HepG2 (cell line): ENCODE data around the gene ZNF174. TPM values are rescaled to one million over a fixed set of nuclear protein-coding genes. Genes with fewer than 3 reads are reported as not detected.

Source experiments
- CHD2 ChIP-seq: IDR thresholded peaks from 2 replicates; pipeline ENCODE4 v1.6.1; 2011; ENCODE audit warnings: low read depth, low read length, improper control_type of control experiment
- ESRRA ChIP-seq: sonication (generic); formaldehyde crosslinking; IDR thresholded peaks from 2 replicates; pipeline ENCODE4 v1.5.1; 2020; ENCODE audit warnings: mild to moderate bottlenecking, low read depth, missing genetic modification reagents
- ISX ChIP-seq: sonication (generic); formaldehyde crosslinking; conservative IDR thresholded peaks from 2 replicates; pipeline ENCODE4 v1.5.0; 2020; ENCODE audit warnings: missing genetic modification reagents
- MXI1 ChIP-seq: IDR thresholded peaks from 3 replicates; pipeline ENCODE4 v1.6.1; 2012; ENCODE audit warnings: low read depth, low read length, inconsistent platforms, borderline replicate concordance
- PRPF4 ChIP-seq: fragments of 200-400 bp; formaldehyde crosslinking; IDR thresholded peaks from 2 replicates; pipeline ENCODE4 v1.6.1; 2016; ENCODE audit warnings: low read length, low read depth; ENCODE audit not compliant: poor library complexity, severe bottlenecking
- RXRB ChIP-seq: IDR thresholded peaks from 2 replicates; pipeline ENCODE4 v1.6.1; 2016; ENCODE audit warnings: borderline replicate concordance, missing genetic modification reagents, missing compliant biosample characterization
- SIN3A ChIP-seq: IDR thresholded peaks from 2 replicates; pipeline ENCODE4 v1.6.1; 2011; ENCODE audit warnings: low read depth, mild to moderate bottlenecking, control low read depth, low read length, borderline replicate concordance
- SOX6 ChIP-seq, 2 experiments: fragments of 450-650 bp in 1 of 2; sonication (generic) in 1 of 2; formaldehyde crosslinking in 1 of 2; IDR thresholded peaks; 2 replicates each; pipeline versions ENCODE4 v1.4.0 to v1.6.1; 2017 to 2020; ENCODE audit warnings: antibody characterized with exemption in 1 of 2, mild to moderate bottlenecking in 1 of 2, missing genetic modification reagents in 1 of 2
- SUZ12 ChIP-seq: fragments of 150-350 bp; IDR thresholded peaks from 2 replicates; pipeline ENCODE4 v1.6.1; 2014; ENCODE audit warnings: low read depth, low read length
- TBX2 ChIP-seq: sonication (generic); formaldehyde crosslinking; IDR thresholded peaks from 2 replicates; pipeline ENCODE4 v1.5.0; 2020; ENCODE audit warnings: missing genetic modification reagents, mild to moderate bottlenecking, borderline replicate concordance
- ZFP62 ChIP-seq: sonication (generic); formaldehyde crosslinking; IDR thresholded peaks from 2 replicates; pipeline ENCODE4 v1.4.0; 2020; ENCODE audit warnings: missing genetic modification reagents
- ZNF616 ChIP-seq: sonication (generic); formaldehyde crosslinking; IDR thresholded peaks from 2 replicates; pipeline ENCODE4 v1.5.0; 2020; ENCODE audit warnings: low read depth, mild to moderate bottlenecking, missing genetic modification reagents
- ZNF75D ChIP-seq: sonication (generic); formaldehyde crosslinking; IDR thresholded peaks from 2 replicates; pipeline ENCODE4 v1.8.1; 2023; ENCODE audit warnings: missing genetic modification reagents, mild to moderate bottlenecking, borderline replicate concordance
- ZNF788 ChIP-seq: sonication (generic); formaldehyde crosslinking; IDR thresholded peaks from 2 replicates; pipeline ENCODE4 v1.5.0; 2020; ENCODE audit warnings: mild to moderate bottlenecking, missing genetic modification reagents, borderline replicate concordance
- ZNF891 ChIP-seq: sonication (generic); formaldehyde crosslinking; IDR thresholded peaks from 2 replicates; pipeline ENCODE4 v1.5.0; 2020; ENCODE audit warnings: mild to moderate bottlenecking, missing genetic modification reagents
- ZSCAN20 ChIP-seq: sonication (generic); formaldehyde crosslinking; IDR thresholded peaks from 2 replicates; pipeline ENCODE4 v1.4.0; 2020; ENCODE audit warnings: missing genetic modification reagents, mild to moderate bottlenecking, borderline replicate concordance
- polyA plus RNA-seq, 8 experiments: library from polyadenylated mRNA; depleted of rRNA in 3 of 8; stranded (reverse) in 7 of 8; unstranded in 1 of 8; fragments of >200 nt; fragmentation: Illumina TruSeq in 4 of 8; extraction: Trizol in 4 of 8; gene quantifications; 2 replicates each; pipeline versions ENCODE4 v1.2.1 to v1.2.3, GENCODE V29; 2011 to 2016; ENCODE audit warnings: low read depth in 4 of 8, missing spikeins in 1 of 8, mixed read lengths in 1 of 8; ENCODE audit not compliant: insufficient read depth in 1 of 8
- total RNA-seq, 5 experiments: library from RNA; depleted of rRNA; stranded (reverse); fragments of >200 nt; fragmentation: Illumina TruSeq; extraction: Trizol; gene quantifications; 2 replicates each; pipeline ENCODE4 v1.2.3, GENCODE V29; 2016; ENCODE audit warnings: low read depth in 1 of 5
- TF ChIP-seq, protein P1 (sequence below): sonication (generic); formaldehyde crosslinking; IDR thresholded peaks from 2 replicates; pipeline ENCODE4 v1.4.0; 2020; ENCODE audit warnings: missing genetic modification reagents, borderline replicate concordance
- TF ChIP-seq, protein P2 (sequence below): sonication (generic); formaldehyde crosslinking; IDR thresholded peaks from 2 replicates; pipeline ENCODE4 v1.4.0; 2020; ENCODE audit warnings: missing genetic modification reagents
- TF ChIP-seq, protein P3 (sequence below): sonication (generic); IDR thresholded peaks from 2 replicates; pipeline ENCODE4 v1.6.1; 2016; ENCODE audit warnings: low read depth, borderline replicate concordance
- TF ChIP-seq, protein P4 (sequence below): fragments of 450-650 bp; IDR thresholded peaks from 2 replicates; pipeline ENCODE4 v1.6.1; 2016

ZNF174 gene
- total and polyA plus RNA-seq, 2 of the 13 experiments (the other 11 are each of a cell fraction or from before 2014, with no cell fraction given): 8.3 to 10.6 TPM

DNA sequence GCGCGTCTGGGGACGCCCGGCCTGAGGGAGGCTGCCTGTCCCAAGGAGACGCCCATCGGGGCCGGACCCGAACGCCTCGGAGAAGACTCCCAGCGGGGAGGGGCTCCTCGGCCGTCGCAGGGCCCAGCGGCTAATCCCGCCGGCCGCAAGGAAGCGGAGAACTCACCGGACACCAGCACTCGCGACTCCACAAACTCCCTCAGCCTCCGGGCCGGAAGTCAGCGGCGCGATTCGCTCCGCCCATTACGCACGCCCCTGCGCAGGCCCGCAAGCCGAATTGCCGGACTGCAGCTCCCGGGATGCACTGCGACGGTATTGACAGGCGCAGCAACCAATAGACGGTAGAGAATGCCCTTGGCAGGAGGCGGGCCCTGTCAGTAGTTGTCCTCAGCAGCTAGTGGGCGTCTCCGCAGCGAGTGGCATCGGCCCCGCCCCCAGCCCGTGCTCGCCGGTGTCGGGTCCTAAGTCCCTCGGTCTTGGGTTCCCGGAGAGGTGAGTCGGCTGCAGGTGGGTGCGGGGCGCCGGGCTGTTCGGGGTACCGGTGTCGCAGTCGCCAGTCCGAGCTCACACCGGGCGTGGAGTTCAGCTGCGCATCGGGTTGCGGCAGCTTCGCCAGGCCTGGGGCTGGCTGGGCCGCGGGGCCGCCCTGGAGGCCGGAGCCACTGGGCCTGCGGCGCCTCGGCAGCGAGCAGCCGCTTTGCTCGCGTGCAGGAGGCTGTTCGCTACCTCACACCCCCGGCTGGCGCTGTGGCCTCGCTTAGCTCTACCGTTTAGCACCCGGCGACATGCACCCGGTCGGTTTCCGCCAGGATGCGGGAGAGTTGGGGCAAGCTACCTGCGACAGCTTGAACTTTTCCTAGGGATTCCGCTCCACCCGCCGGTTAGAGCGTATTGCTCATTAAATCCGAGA, at the start of gene ZNF174, which contains the start of gene ZSCAN32 (continued):
- TF ChIP-seq, protein P1, sequence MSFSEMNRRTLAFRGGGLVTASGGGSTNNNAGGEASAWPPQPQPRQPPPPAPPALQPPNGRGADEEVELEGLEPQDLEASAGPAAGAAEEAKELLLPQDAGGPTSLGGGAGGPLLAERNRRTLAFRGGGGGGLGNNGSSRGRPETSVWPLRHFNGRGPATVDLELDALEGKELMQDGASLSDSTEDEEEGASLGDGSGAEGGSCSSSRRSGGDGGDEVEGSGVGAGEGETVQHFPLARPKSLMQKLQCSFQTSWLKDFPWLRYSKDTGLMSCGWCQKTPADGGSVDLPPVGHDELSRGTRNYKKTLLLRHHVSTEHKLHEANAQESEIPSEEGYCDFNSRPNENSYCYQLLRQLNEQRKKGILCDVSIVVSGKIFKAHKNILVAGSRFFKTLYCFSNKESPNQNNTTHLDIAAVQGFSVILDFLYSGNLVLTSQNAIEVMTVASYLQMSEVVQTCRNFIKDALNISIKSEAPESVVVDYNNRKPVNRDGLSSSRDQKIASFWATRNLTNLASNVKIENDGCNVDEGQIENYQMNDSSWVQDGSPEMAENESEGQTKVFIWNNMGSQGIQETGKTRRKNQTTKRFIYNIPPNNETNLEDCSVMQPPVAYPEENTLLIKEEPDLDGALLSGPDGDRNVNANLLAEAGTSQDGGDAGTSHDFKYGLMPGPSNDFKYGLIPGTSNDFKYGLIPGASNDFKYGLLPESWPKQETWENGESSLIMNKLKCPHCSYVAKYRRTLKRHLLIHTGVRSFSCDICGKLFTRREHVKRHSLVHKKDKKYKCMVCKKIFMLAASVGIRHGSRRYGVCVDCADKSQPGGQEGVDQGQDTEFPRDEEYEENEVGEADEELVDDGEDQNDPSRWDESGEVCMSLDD (CRISPR knock-in tag): peak; percentile 58
- TF ChIP-seq ISX: no peak; the same call in 1 of the 2 replicates
- peak; percentile 82 for TF ChIP-seq SUZ12
- peak; percentile 9; the same call in 1 of the 2 replicates for TF ChIP-seq ZSCAN20
- peak; percentile 11; the same call in 1 of the 2 replicates for TF ChIP-seq ESRRA (CRISPR knock-in tag)
- 0 out of 2 replicates have a peak, but pooled peaks have one; percentile 67 for TF ChIP-seq RXRB (CRISPR knock-in tag)
- TF ChIP-seq TBX2: peak; percentile 95
- TF ChIP-seq, protein P2, sequence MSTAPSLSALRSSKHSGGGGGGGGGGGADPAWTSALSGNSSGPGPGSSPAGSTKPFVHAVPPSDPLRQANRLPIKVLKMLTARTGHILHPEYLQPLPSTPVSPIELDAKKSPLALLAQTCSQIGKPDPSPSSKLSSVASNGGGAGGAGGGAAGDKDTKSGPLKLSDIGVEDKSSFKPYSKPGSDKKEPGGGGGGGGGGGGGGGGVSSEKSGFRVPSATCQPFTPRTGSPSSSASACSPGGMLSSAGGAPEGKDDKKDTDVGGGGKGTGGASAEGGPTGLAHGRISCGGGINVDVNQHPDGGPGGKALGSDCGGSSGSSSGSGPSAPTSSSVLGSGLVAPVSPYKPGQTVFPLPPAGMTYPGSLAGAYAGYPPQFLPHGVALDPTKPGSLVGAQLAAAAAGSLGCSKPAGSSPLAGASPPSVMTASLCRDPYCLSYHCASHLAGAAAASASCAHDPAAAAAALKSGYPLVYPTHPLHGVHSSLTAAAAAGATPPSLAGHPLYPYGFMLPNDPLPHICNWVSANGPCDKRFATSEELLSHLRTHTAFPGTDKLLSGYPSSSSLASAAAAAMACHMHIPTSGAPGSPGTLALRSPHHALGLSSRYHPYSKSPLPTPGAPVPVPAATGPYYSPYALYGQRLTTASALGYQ: peak; percentile 65; the same call in 1 of the 2 replicates
- TF ChIP-seq ZNF616: peak; percentile 81; the same call in 1 of the 2 replicates
- TF ChIP-seq, protein P3, sequence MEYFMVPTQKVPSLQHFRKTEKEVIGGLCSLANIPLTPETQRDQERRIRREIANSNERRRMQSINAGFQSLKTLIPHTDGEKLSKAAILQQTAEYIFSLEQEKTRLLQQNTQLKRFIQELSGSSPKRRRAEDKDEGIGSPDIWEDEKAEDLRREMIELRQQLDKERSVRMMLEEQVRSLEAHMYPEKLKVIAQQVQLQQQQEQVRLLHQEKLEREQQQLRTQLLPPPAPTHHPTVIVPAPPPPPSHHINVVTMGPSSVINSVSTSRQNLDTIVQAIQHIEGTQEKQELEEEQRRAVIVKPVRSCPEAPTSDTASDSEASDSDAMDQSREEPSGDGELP: 0 out of 2 replicates have a peak, but pooled peaks have one; percentile 10
- TF ChIP-seq ZNF75D (CRISPR knock-in tag): no peak
- peak; percentile 71 for TF ChIP-seq CHD2
- TF ChIP-seq, protein P4, sequence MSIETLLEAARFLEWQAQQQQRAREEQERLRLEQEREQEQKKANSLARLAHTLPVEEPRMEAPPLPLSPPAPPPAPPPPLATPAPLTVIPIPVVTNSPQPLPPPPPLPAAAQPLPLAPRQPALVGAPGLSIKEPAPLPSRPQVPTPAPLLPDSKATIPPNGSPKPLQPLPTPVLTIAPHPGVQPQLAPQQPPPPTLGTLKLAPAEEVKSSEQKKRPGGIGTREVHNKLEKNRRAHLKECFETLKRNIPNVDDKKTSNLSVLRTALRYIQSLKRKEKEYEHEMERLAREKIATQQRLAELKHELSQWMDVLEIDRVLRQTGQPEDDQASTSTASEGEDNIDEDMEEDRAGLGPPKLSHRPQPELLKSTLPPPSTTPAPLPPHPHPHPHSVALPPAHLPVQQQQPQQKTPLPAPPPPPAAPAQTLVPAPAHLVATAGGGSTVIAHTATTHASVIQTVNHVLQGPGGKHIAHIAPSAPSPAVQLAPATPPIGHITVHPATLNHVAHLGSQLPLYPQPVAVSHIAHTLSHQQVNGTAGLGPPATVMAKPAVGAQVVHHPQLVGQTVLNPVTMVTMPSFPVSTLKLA: peak; percentile 64
- TF ChIP-seq ZNF891 (CRISPR knock-in tag): peak; percentile 71; the same call in 1 of the 2 replicates
- no peak for TF ChIP-seq ZFP62 (CRISPR knock-in tag)
- peak; percentile 82; the same call in 1 of the 2 replicates for TF ChIP-seq SIN3A
- TF ChIP-seq SOX6 (IDR thresholded peaks at IDR 0.05): no peak
- peak; percentile 65 for TF ChIP-seq SOX6 (CRISPR knock-in tag; IDR thresholded peaks at IDR 0.05)
- TF ChIP-seq ZNF788 (CRISPR knock-in tag): peak; percentile 97
- TF ChIP-seq MXI1: peak; percentile 83; the same call in 1 of the 3 replicates
- TF ChIP-seq PRPF4: peak; percentile 52
